HCT116 (cell line): Measurements from ENCODE around the gene TEPSIN. TPM values are rescaled to one million over a fixed set of nuclear protein-coding genes. Genes with fewer than 3 reads are reported as not detected.

Experiments used
- ATAC-seq: fragments of 200-7000 bp; cut with Tn5 transposase; 2 replicates; pipeline ENCODE4 v1.9.1; 2020; ENCODE audit warnings: mild to moderate bottlenecking, moderate library complexity
- BruUV-seq: library from RNA; stranded (reverse); fragments of 400-500 nt; replicated peaks from 2 replicates; lab custom pipeline; 2021; lab: Mats Ljungman, UMichigan
- CTCF ChIA-PET: fragments of 300-600 bp; sonication (Branson Sonifier 250); formaldehyde crosslinking; loops from one replicate; lab custom pipeline; 2021; ENCODE audit warnings: antibody characterized with exemption; lab: Charles Lee
- POLR2A ChIA-PET: fragments of 300-600, 350-600 bp; sonication (Branson Sonifier 250); formaldehyde crosslinking; loops from one replicate; lab custom pipeline; 2021; ENCODE audit warnings: antibody characterized with exemption; lab: Charles Lee
- RAD21 ChIA-PET, 2 experiments: fragments of 300-600 bp; sonication (Branson Sonifier 250); formaldehyde crosslinking; loops; one replicate each; lab custom pipeline; 2023; ENCODE audit warnings: low total read pairs in 2 of 2; ENCODE audit not compliant: uncharacterized antibody in 2 of 2, unreplicated experiment in 2 of 2, low non-redundant PET in 1 of 2; lab: Charles Lee
- DNase-seq: peaks from one replicate; pipeline ENCODE4 v3.0.0-alpha.2; 2010; ENCODE audit warnings: low read depth, low spot score
- H2AFZ ChIP-seq: fragments of 200-600 bp; shearing (Covaris generic), sonication (generic); 2 replicates; pipeline ENCODE4 v1.6.1; 2017; ENCODE audit warnings: low read depth, mixed run types, mixed read lengths, antibody characterized with exemption, low read length; ENCODE audit not compliant: poor library complexity, severe bottlenecking
- H3K27ac ChIP-seq: 2 replicates; pipeline ENCODE4 v1.5.1; 2012; ENCODE audit warnings: low read depth, low read length
- H3K27me3 ChIP-seq: fragments of 200-600 bp; sonication (generic); 2 replicates; pipeline ENCODE4 v1.6.1; 2016; ENCODE audit warnings: mixed run types, low read length, mixed read lengths; ENCODE audit not compliant: insufficient read depth
- H3K36me3 ChIP-seq, 2 experiments: fragments of 200-500 bp in 1 of 2; fragments of 200-600 bp in 1 of 2; sonication (Bioruptor generic) in 1 of 2; sonication (generic) in 1 of 2; 2 replicates each; pipeline versions ENCODE4 v1.5.1 to v1.6.1; 2014 to 2016; ENCODE audit warnings: low read length in 2 of 2, inconsistent platforms in 1 of 2, mixed read lengths in 1 of 2, mixed run types in 1 of 2; ENCODE audit not compliant: insufficient read depth in 2 of 2, control insufficient read depth in 1 of 2
- H3K4me1 ChIP-seq, 2 experiments: fragments of 200-600 bp in 1 of 2; sonication (generic) in 1 of 2; 2 replicates each; pipeline versions ENCODE4 v1.5.1 to v1.6.1; 2012 to 2017; ENCODE audit warnings: low read length in 2 of 2, inconsistent platforms in 1 of 2, mild to moderate bottlenecking in 1 of 2, mixed read lengths in 1 of 2, mixed run types in 1 of 2, moderate library complexity in 1 of 2; ENCODE audit not compliant: insufficient read depth in 2 of 2, control insufficient read depth in 1 of 2
- H3K4me2 ChIP-seq: fragments of 200-600 bp; sonication (generic); 2 replicates; pipeline ENCODE4 v1.6.1; 2017; ENCODE audit warnings: mixed run types, low read length, mixed read lengths
- H3K4me3 ChIP-seq, 2 experiments: fragments of 200-600 bp in 1 of 2; sonication (generic) in 1 of 2; replicated peaks in 1 of 2; 2 replicates each; pipeline ENCODE4 v1.5.1; 2011 to 2016; ENCODE audit warnings: low read length in 2 of 2, control low read depth in 1 of 2, low read depth in 1 of 2, mild to moderate bottlenecking in 1 of 2, mixed read lengths in 1 of 2, mixed run types in 1 of 2
- H3K79me2 ChIP-seq: fragments of 200-600 bp; sonication (generic); 2 replicates; pipeline ENCODE4 v1.6.1; 2017; ENCODE audit warnings: mild to moderate bottlenecking, mixed run types, low read length, moderate library complexity, mixed read lengths; ENCODE audit not compliant: insufficient read depth
- H3K9ac ChIP-seq: fragments of 200-600 bp; sonication (generic); 2 replicates; pipeline ENCODE4 v1.6.1; 2016; ENCODE audit warnings: low read length, mixed read lengths
- H3K9me2 ChIP-seq: fragments of 200-600 bp; sonication (generic), shearing (Covaris generic); 2 replicates; pipeline ENCODE4 v1.6.1; 2017; ENCODE audit warnings: mixed run types, mild to moderate bottlenecking, moderate library complexity; ENCODE audit not compliant: insufficient read depth
- H3K9me3 ChIP-seq, 2 experiments: fragments of 200-500 bp in 1 of 2; fragments of 200-600 bp in 1 of 2; sonication (Bioruptor generic) in 1 of 2; sonication (generic) in 1 of 2; 2 replicates each; pipeline ENCODE4 v1.6.1; 2014 to 2017; ENCODE audit warnings: low read length in 2 of 2, mixed read lengths in 2 of 2, inconsistent platforms in 1 of 2, low read depth in 1 of 2, mild to moderate bottlenecking in 1 of 2, mixed run types in 1 of 2, moderate library complexity in 1 of 2; ENCODE audit not compliant: control insufficient read depth in 1 of 2, insufficient read depth in 1 of 2
- H4K20me1 ChIP-seq: fragments of 200-600 bp; sonication (generic), shearing (Covaris generic); 2 replicates; pipeline ENCODE4 v1.6.1; 2017; ENCODE audit warnings: mixed run types, mild to moderate bottlenecking, moderate library complexity; ENCODE audit not compliant: insufficient read depth
- CEBPB ChIP-seq: IDR thresholded peaks from 2 replicates; pipeline ENCODE4 v1.6.1; 2012; ENCODE audit warnings: low read depth
- EGR1 ChIP-seq: IDR thresholded peaks from 2 replicates; pipeline ENCODE4 v1.6.1; 2012; ENCODE audit warnings: low read depth
- ELF1 ChIP-seq: IDR thresholded peaks from 2 replicates; pipeline ENCODE4 v1.6.1; 2012; ENCODE audit warnings: low read depth, borderline replicate concordance
- EZH2 ChIP-seq: fragments of 200-600 bp; sonication (generic); IDR thresholded peaks from 2 replicates; pipeline ENCODE4 v1.6.1; 2017; ENCODE audit warnings: antibody characterized with exemption, mixed run types
- EZH2phosphoT487 ChIP-seq: fragments of 200-600 bp; IDR thresholded peaks from 2 replicates; pipeline ENCODE4 v1.6.1; 2018; ENCODE audit warnings: antibody characterized with exemption, borderline replicate concordance
- FOSL1 ChIP-seq: IDR thresholded peaks from 2 replicates; pipeline ENCODE4 v1.6.1; 2012; ENCODE audit warnings: low read depth
- JUND ChIP-seq: IDR thresholded peaks from 2 replicates; pipeline ENCODE4 v1.6.1; 2012
- MAX ChIP-seq: IDR thresholded peaks from 2 replicates; pipeline ENCODE4 v1.6.1; 2012
- POLR2A ChIP-seq: IDR thresholded peaks from 2 replicates; pipeline ENCODE4 v1.7.0; 2011; ENCODE audit warnings: borderline replicate concordance; ENCODE audit not compliant: insufficient read depth, insufficient read length; ENCODE audit errors: extremely low read depth
- RAD21 ChIP-seq: IDR thresholded peaks from 2 replicates; pipeline ENCODE4 v1.6.1; 2012; ENCODE audit warnings: low read depth, mild to moderate bottlenecking
- ZBTB33 ChIP-seq: IDR thresholded peaks from 2 replicates; pipeline ENCODE4 v1.6.1; 2011; ENCODE audit warnings: mild to moderate bottlenecking, low read length, moderate library complexity; ENCODE audit not compliant: insufficient replicate concordance; ENCODE audit errors: extremely low read depth
- intact Hi-C: fragments of 100-400 bp; cut with micrococcal nuclease; formaldehyde crosslinking; loops from 2 replicates; pipeline ENCODE4 v1.10.0; 2022
- total RNA-seq: library from RNA; stranded (reverse); gene quantifications from one replicate; pipeline ENCODE4 v1.2.1, GENCODE V29; 2021; ENCODE audit not compliant: unreplicated experiment

Gene TEPSIN
- total RNA-seq, 1 experiment from 2014 or later: 50.6 TPM

GRCh38 chr17:81246343-81246670 lies 7.5 kb upstream of the TEPSIN start:
- ChIA-PET RAD21 (no interaction called here), POLR2A (no interaction called here), CTCF (no interaction called here)
- H3K9me2 ChIP-seq: no peaks in the 10 kb centered on the region
- TF ChIP-seq RAD21 (no peak), EZH2phosphoT487 (no peak), EGR1 (no peak), EZH2 (no peak), ZBTB33 (no peak), CEBPB (no peak), FOSL1 (no peak), ELF1 (no peak), MAX (no peak), POLR2A (no peak), JUND (no peak)
- no peaks in the 10 kb centered on the region for H3K27me3 ChIP-seq
- peaks cover 0 to 8% of the 10 kb centered on the region in 2 experiments; a peak in 2 of 4 replicates for H3K4me1 ChIP-seq
- no peak overlapping the region; the same call in 1 of the 2 replicates for H3K27ac ChIP-seq
- intact Hi-C loops: no loop called here
- H3K4me2 ChIP-seq: no peak overlapping the region
- H3K36me3 ChIP-seq: peaks cover 11 to 25% of the 10 kb centered on the region in 2 experiments; a peak in 3 of 4 replicates
- H3K9me3 ChIP-seq: peaks cover 0 to 12% of the 10 kb centered on the region in 2 experiments; a peak in 1 of 4 replicates
- BruUV-seq: no TSS peak
- DNase-seq: no peak
- no peak overlapping the region for H3K9ac ChIP-seq
- H2AFZ ChIP-seq: no peak overlapping the region
- H4K20me1 ChIP-seq: no peaks in the 10 kb centered on the region
- H3K79me2 ChIP-seq: peaks cover 13% of the 10 kb centered on the region
- H3K4me3 ChIP-seq: no peak overlapping the region
- ATAC-seq: no peak
